Heart left ventricle (tissue), 13 donors: ENCODE results near the gene GLP1R.

Experiments
- POLR2A ChIP-seq, 2 donors: fragments of 450-650 bp; IDR thresholded peaks; one replicate each; pipeline ENCODE4 v1.6.1; 2017; ENCODE audit warnings: antibody characterized with exemption in 2 of 2, mild to moderate bottlenecking in 2 of 2, moderate library complexity in 2 of 2
- TF ChIP-seq, protein P1 (sequence below), 12 donors: fragments of 200-600 bp; sonication (generic) in 4 of 12; IDR thresholded peaks; one replicate each; pipeline versions ENCODE4 v1.5.0 to v1.8.0; 2018 to 2022; ENCODE audit warnings: antibody characterized with exemption in 12 of 12, mild to moderate bottlenecking in 5 of 12
- donor health status: ischemic (EF 13 %, LVEDD 7.1; RV severe dilation, severe dysfunction).
- donor health status: DM: no; HTN: yes; CAD: no.
- donor health status: DM: no; HTN: no; CAD: no.
- donor health status: ischemic (EF 25% LVEDD 6.9; RV normal size, moderate dysfunction).
- donor health status: ischemic (EF 25% LVEDD 5.7; RV mildly dilated, moderate dysfunction).
- donor health status: ischemic (EF 35%, LVEDD 5.7; RV mildly dilated, moderate dysfunction).
- donor health status: nonischemic (EF 11% LVEDD 7.7; RV severe dilation, severe dysfunction).
- donor health status: DM: yes; HTN: yes; CAD: no.
- donor health status: PGD.
- donor health status: ischemic (EF 29% LVEDD 5.4; RV normal size, mild dysfunction).
- donor health status: nonischemic (EF 23%, LVEDD 6.1; RV moderate dilation, normal function).

DNA sequence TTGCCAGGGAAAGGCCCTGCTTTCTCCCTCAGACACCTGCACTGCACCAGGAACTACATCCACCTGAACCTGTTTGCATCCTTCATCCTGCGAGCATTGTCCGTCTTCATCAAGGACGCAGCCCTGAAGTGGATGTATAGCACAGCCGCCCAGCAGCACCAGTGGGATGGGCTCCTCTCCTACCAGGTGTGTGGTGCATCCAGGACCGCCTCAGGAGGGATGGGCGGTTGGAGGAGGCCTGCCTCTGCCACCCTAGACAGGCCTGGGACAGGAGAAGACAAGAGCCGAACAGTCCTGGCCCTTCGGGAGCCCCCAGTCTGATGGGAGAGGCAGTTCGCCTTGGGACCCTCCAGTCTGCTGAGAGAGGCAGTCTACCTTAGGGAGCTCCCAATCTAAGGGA lies 24.2 kb downstream of the GLP1R start:
- TF ChIP-seq, protein P1, sequence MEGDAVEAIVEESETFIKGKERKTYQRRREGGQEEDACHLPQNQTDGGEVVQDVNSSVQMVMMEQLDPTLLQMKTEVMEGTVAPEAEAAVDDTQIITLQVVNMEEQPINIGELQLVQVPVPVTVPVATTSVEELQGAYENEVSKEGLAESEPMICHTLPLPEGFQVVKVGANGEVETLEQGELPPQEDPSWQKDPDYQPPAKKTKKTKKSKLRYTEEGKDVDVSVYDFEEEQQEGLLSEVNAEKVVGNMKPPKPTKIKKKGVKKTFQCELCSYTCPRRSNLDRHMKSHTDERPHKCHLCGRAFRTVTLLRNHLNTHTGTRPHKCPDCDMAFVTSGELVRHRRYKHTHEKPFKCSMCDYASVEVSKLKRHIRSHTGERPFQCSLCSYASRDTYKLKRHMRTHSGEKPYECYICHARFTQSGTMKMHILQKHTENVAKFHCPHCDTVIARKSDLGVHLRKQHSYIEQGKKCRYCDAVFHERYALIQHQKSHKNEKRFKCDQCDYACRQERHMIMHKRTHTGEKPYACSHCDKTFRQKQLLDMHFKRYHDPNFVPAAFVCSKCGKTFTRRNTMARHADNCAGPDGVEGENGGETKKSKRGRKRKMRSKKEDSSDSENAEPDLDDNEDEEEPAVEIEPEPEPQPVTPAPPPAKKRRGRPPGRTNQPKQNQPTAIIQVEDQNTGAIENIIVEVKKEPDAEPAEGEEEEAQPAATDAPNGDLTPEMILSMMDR (IDR thresholded peaks at IDR 0.05) = no peak
- no peak for TF ChIP-seq POLR2A (IDR thresholded peaks at IDR 0.05)
